GM21515 (cell line): ENCODE data around the gene TBC1D13.
A peak's percentile ranks its signal among the peaks of the same experiment; 100 is the strongest.
"Not testable (repeated sequence)": the region's sequence is repeated elsewhere in the genome, so short reads cannot be mapped to it uniquely, and the experiment has no call there.

Experiments
- ATAC-seq: cut with Tn5 transposase; IDR thresholded peaks from one replicate; pipeline ENCODE4 v1.9.1; 2021; ENCODE audit not compliant: unreplicated experiment

TBC1D13 gene

DNA sequence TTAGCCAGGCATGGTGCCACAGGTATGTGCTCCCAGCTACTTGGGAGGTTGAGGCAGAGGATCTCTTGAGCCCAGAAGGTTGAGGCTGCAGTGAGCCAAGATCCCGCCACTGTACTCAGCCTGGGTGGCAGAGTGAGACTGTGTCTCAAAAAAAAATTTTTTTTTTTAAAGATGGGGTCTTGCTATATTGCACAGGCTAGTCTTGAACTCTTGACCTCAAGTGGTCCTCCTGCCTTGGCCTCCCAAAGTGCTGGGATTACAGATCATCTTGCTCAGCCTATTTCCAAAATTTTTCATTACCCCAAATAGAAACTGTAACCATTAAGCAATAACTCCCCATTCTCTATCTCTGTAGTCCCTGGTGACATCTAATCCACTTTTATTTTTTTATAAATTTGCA, 4.4 kb upstream of the TBC1D13 start:
- no peak for ATAC-seq

DNA sequence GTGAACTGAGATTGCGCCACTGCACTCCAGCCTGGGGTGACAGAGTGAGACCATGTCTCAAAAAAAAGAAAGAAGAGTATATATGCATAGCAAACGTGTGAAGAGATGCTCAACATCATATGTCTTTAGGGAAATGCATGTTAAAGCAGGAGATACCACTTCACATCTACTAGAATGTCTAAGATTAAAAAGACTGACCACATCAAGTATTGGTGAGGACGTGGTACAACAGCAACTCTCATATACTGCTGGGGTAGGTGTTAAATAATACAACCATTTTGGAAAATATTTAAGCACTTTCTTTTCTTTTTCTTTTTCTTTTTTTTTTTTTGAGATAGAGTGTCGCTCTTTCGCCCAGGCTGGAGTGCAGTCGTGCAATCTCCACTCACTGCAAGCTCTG, 1.6 kb upstream of the TBC1D13 start:
- ATAC-seq: no peak

DNA sequence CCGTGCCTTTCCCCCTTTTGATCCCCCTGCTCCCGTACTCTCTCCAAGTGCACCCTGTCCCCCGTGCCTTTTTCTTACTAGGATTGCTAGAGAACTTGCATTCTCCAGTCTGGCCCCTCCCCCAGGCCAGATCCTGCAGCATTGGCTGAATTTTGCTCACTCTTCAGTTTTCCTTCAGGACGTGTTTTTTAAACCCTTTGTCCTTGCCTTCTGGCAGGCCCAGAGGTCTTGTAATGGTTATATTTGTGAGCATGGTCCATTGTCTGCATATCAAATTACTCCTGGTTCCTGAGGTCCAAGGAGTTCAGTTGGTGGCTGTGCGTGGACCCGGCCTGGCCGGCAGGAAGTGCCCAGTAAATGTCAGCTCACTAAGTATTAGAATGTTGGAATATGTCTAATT, 606 bp downstream of the TBC1D13 start:
- ATAC-seq: no peak

DNA sequence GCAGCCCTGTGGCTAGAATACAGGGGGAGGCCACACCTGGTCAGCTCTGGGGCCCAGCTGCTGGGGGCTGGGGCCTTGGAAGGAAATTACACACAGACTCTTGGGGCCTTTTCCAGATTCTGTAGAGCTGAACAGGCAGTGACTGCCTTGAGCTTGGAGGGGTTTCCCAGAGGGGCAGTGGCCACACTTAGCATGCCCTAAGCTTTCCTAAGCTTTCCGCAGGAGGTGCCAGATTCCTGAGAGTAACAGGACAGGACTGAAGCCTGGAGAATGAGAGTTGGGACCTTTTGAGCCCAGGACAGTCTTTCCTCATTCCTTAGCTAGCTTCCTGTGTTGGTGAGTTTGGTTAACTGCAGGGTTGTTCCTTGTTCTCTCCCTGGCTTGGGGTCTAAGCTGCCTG, 1.4 kb downstream of the TBC1D13 start:
- no peak for ATAC-seq

DNA sequence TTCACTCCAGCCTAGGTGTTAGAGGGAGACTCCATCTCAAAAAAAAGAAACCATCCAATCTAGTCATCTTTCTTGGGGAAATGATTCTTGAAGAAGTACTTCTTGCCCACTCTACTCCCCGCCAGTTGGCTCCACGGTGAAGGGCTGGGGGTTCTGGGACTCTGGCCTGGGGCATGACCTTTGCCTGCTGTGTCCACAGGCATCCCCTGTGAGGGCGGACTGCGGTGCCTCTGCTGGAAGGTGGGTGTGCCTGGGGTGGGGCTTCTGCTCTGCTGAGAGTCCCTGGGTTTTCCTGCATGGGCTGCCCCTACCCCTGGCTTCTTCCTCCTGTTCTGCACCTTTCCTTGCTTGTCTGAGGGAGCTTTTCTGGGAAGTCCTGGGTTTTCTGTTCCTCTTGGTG, 3.5 kb downstream of the TBC1D13 start:
- ATAC-seq: no peak

DNA sequence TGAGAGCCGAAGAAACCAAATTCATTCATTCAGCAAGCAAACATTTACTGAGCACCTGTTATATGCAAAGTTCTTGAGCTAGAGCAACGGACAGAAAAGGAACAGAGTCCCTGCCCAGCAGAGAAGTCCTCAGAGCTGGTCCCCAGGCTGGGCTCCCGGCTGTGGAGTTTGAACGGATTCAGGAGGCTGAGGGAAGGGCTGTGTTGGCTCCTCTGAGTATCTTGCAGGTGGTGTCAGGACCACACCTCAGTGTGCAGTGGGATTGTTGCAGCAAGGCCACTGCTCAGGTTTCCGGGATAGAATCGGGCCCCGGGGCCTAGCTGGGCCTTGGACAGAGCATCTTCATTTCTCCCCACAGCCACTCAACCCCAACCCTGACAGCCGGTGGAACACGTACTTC, 5.1 kb downstream of the TBC1D13 start:
- no peak for ATAC-seq

DNA sequence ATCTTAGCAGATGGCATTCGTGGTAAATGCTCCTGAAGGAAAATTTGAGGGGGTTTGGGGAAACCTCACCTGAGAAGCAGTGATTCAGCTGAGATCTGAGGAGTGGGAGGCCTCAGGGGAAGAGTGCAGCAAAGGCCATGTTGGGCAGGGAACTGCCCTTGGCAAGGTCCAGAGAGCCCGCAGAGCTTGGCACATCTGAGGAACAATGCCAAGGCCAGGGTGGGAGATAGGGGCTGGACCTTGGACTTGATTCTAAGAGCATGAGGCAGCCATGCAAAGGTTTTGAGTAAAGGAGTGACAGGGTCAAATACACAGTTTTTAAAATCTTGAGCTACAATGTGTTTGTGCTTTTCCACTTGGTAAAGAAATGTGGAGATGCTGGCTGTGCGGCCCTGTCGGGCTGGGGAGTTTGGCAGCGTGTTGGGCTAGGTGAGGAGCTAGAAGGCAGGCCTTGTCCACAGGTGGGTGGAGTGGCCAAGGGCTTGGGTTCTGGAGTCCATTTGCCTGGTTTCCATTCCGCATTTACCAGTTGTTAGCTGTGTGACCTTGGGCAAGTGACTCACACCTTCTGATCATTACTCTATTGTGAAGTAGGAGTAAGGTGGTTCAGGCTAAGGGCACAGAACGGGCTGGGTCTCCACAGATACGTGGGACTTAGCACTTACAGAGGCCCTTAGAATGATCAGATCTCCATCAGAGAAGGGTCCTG, 6.1 kb downstream of the TBC1D13 start:
- no peak for ATAC-seq

DNA sequence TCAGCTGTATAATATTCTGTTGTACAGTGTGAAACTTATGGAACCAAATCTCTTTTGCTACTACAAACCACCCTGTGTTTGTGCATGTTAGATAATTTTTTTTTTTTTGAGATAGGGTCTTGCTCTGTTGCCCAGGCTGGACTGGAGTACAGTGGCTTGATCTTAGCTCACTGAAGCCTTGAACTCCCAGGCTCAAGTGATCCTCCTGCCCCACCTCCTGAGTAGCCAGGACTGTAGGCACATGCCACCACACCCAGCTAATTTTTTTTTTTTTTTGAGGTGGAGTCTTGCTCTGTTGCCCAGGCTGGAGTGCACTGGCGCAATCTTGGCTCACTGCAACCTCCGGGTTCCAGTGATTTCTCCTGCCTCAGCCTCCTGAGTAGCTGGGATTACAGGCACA, 7.9 kb downstream of the TBC1D13 start:
- ATAC-seq: not testable (repeated sequence)

DNA sequence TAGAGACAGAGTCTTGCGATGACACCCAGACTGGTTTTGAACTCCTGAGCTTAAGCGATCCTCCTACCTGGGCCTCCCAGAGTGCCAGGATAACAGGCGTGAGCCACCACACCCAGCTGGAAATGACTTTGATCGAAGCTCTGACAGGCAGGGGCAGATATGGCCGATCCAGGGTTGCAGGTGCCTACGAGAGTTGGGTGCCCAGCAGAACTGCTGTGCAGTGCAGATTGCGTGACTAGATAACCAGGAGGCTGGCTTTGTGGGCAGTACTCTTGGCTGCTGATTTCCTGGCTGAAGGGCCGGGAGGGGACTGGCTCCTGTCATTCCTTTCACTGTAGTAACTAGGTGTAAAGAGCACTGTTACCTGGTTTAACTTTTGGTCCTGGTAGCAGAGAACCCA, 11.8 kb downstream of the TBC1D13 start:
- no peak for ATAC-seq

DNA sequence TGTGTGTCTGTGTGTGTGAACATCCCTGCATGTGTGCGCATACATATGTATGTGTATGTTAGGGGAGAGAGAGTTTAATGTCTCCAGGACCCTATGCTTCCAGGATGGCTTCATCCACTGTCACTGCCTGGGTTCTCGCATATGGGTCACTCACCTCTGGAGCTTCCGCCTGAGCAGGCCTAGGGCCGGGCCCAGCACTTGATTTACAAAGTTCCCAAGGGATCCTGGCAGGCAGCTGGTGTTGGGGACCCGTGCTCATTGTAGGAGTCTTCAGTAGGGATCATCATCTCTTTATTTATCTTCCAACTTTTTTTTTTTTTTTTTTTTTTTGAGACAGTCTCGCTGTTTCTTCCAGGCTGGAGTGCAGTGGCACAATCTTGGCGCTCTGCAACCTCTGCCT, 13.0 kb downstream of the TBC1D13 start:
- ATAC-seq: no peak

DNA sequence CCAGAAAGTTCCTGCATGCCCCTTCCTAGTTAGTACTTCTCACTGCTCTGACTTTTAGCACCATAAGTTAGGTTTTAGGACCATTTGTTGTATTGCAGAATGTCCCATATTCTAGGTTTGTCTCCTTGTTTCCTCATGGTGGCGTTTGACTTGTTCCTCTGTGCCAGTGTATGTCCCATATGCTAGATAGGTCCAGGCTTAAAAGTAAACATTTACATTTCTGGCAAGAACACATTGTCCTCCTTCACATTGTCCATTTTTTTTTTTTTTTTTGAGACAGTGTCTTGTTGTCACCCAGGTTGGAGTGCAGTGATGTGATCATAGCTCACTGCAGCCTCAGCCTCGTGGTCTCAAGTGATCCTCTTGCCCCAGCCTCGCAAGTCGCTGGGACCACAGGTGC, 15.4 kb downstream of the TBC1D13 start:
- ATAC-seq: no peak

DNA sequence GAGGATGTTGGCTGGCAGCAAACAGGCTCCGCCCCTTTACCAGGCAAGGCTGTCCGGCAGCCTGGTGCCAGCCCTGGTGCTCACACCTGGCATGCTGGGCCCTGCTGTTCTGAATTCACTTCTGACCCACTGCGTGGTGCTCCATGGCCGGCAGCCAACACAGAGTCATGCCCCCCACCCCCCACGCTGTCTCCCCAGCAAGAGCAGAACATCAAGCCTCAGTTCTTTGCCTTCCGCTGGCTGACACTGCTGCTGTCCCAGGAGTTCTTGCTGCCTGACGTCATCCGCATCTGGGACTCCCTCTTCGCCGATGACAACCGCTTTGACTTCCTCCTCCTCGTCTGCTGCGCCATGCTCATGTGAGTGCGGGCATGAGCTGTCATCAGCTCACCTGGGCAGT, 18.6 kb downstream of the TBC1D13 start:
- ATAC-seq: no peak

DNA sequence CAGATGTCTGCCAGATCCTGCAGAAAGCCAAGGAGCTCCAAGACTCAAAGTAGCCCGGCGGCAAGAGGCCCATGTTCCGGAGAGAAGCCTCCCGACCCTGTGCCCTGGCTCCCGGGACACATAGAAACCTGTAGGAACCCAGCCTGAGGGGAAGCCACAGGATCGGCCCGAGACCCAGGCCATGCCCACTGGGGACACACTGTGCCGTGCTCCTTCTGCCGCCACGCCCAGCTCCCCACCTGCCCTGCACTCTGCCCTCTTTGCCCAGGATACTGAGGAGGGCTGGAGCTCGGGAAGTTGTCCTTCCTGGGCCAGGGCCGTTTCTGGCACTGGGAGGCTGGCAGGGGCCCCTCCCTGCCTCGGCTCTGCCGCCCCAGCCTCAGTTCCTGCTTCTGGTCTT, 20.8 kb downstream of the TBC1D13 start:
- ATAC-seq: no peak

DNA sequence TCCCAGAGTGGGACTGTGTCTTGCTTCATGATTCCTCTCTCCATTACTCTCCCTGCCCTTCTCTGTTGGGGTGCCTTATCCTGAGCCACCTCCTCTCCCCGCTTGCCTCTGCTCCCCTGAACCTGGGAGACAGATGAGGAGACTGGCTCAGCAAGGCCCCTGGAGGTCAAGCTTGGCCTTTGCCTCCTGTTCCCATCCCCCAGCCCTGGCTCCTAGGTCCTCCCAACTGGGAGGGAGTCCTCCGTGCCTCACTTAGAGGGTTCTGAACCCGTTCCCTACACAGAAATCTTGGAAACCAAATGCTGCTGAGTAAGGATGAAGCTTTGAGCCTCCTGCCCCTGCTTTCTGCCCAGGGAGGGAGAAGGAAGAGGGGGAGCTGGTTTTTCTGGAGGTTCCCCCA, 21.5 kb downstream of the TBC1D13 start:
- no peak for ATAC-seq

DNA sequence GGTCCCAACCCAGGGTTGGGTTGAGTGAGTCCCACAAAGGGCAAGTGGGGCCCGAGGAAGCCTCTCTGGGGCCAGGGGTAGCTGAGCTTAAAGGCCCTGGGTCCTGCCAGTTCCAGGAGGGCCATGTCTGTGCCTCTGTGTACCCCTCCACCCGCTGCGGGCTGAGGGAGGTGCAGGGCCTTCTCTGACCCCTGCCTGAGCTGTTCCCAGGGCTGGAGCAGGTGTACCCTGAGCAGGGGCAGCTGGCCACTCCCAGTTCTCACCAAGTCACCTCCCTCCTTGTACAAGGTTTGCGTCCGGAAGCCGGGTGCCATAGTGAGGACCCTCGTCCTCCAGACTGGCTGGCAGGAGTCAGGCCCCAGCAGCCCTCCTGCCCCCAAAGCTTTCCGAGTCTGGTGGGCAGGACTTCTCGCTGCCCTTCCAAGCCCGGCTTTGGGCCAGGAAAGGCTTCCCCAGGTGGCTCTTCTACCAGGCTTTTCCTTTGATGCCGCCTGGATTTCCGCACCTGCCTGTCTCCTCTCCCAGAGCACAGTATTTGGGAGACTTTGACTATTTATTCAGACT, 22.1 kb downstream of the TBC1D13 start:
- no peak for ATAC-seq

DNA sequence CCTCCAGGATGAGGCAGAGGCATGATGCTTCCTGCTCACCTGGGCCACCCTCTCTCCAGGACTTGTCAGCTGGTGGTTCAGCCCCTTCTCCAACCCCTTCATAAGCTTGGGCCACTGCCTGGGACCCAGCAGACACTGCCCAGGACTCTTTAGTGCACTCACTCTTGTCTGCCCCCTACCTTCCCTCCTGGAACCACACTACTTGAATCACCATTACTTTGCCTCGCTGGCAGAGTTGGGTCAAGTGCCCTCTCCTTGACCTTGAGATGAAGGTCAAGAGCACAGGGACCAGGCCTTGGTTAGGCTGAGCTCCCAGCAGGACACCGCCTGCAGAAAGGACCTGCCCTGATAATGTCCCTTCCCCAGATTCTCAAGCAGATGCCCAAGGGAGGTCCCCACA, 22.8 kb downstream of the TBC1D13 start:
- no peak for ATAC-seq

DNA sequence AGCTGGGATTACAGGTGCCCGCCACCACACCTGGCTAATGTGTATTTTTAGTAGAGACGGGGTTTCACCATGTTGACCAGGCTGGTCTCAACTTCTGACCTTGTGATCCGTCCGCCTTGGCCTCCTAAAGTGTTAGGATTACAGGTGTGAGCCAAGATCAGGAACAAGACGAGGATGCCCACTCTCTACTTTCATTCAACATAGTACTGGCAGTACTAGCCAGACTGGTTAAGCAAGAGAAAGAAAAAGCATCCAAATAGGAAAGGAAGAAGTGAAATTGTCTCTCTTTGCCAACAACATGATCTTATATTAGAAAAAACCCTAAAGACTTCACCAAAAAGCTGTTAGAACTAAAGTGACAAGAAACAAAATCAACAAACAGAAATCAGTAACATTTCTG, 23.8 kb downstream of the TBC1D13 start:
- ATAC-seq: no peak

DNA sequence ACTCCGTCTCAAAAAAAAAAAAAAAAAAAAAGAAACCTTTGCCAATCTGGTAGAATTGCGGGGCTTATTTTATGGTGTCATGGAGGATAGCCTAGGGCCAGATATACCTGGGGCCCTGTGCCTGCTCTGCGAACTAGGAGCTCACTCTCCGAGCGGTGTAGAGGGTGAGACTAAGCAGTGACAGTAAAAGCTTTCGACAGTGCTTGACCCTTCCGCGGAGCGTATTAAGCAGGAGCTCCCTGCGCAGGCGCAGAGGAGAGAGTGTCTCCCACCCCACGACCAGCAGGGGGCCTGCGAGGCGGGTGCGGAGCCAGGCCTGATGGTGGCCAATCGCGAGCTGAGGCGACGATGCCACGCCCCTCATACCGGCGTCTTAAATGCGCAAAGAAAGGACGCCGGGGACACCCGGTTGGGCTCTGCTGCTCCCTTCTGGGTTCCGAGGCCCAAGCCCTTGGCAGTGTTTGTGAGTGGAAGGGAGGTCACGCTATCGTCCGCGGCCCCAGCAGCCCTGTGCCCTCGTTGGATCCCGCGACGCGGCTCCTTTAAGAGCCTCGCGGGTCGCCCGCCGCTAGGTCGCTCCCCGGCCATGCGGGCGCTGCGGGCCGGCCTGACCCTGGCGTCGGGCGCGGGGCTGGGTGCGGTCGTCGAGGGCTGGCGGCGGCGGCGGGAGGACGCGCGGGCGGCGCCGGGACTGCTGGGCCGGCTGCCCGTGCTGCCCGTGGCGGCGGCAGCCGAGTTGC, 31.2 kb downstream of the TBC1D13 start, which contains the start of gene ENDOG:
Gene ENDOG (plus strand): TSS at position 402 of the 740 bp plus-strand sequence. CDS start 185 bp downstream, at position 587.
- peak; percentile 84 for ATAC-seq

DNA sequence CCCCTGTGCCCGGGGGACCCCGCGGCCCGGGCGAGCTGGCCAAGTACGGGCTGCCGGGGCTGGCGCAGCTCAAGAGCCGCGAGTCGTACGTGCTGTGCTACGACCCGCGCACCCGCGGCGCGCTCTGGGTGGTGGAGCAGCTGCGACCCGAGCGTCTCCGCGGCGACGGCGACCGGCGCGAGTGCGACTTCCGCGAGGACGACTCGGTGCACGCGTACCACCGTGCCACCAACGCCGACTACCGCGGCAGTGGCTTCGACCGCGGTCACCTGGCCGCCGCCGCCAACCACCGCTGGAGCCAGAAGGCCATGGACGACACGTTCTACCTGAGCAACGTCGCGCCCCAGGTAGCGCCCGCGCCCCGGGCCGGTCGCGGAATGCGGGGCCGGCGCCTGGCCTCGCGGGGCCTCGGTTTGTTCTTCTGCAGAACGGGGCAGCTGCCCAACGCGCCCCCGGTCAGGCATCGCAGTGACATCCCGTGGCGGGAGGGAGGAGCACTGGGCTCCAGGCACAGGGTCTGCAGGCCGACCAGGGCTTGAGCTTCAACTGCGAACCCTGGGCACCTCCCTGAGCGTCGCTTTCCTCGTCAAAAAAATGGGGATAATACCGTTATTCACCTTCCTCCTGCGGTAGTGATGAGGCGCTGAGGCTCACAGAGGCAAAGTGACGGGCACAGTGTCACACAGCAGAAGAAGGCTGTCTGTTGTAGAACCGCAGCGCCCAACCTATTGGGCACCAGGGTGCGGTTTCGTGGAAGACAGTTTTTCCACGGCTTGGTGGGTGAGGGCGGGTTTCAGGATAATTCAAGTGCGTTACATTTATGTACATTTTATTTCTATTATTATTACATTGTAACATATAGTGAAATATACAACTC, 32.0 kb downstream of the TBC1D13 start:
- peak; percentile 21 for ATAC-seq

DNA sequence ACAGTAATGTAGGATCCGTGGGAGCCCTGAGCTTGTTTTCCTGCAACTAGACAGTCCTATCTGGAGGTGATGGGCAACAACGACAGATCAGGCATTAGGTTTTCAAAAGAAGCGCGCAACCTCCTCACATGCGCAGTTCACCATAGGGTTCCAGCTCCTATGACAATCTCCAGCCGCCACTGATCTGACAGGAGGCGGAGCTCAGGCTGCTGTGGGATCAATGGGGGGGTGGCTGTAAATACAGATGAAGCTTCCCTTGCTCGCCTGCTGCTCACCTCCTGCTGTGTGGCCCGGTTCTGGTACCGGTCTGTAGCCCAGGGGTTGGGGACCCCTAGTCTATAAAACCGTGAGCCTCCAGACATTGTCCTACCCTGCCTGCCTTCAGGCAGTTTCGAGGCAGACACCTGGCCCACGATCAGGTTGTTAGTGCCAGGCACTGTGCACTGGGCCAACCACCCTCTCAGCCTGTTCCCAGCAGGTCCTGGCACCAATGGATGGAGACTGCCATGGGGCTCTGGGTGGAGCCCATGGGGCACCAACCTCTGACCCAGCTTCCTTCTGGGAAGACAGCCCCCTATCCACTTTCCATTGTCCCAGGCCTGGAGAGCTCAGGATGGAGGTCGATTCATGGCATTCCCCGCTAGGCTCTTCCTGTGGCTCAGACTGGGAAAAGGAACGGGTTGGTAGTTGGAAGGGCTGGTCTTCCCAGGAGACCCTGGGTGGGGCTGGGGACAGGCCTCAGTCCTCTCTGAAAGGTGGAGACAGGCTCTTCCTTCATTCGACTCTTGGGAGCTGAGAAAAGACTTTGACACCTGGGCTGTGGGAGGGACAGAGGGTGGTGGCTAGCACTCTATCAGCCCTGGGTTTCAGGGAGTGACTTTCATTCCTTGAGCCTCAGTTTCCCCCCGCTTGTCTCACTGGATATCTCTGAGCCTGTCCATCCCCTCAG, 32.9 kb downstream of the TBC1D13 start:
- no peak for ATAC-seq
